Fibroblast of lung (primary cell): ENCODE measurements around the gene CSRP1. TPM values are rescaled to one million over a fixed set of nuclear protein-coding genes. Genes with fewer than 3 reads are reported as not detected.

Source experiments
- DNase-seq, 2 donors: peaks; one replicate each; pipeline versions ENCODE4 v3.0.0 to v3.0.0-alpha.2; 2010; ENCODE audit warnings: low read depth in 2 of 2
- H2AFZ ChIP-seq: 2 replicates; pipeline ENCODE4 v1.5.1; 2012; ENCODE audit warnings: low read length, control low read depth, inconsistent platforms
- H3K27ac ChIP-seq: 2 replicates; pipeline ENCODE4 v1.5.1; 2011; ENCODE audit warnings: low read length, control low read depth; ENCODE audit not compliant: insufficient read depth
- H3K27me3 ChIP-seq: 2 replicates; pipeline ENCODE4 v1.5.1; 2011; ENCODE audit warnings: mild to moderate bottlenecking, low read length; ENCODE audit not compliant: control insufficient read depth, insufficient read depth
- H3K36me3 ChIP-seq: 2 replicates; pipeline ENCODE4 v1.5.1; 2011; ENCODE audit warnings: low read length; ENCODE audit not compliant: control insufficient read depth, insufficient read depth
- H3K4me1 ChIP-seq: 2 replicates; pipeline ENCODE4 v1.5.1; 2011; ENCODE audit warnings: low read length; ENCODE audit not compliant: control insufficient read depth, insufficient read depth; ENCODE audit errors: extremely low read depth
- H3K4me2 ChIP-seq: 2 replicates; pipeline ENCODE4 v1.5.1; 2011; ENCODE audit warnings: low read length, control low read depth; ENCODE audit not compliant: insufficient read depth; ENCODE audit errors: extremely low read depth
- H3K4me3 ChIP-seq, 4 experiments: fragments of 200-600 bp in 1 of 4; sonication (generic) in 1 of 4; replicated peaks in 1 of 4; 2 replicates each; pipeline ENCODE4 v1.5.1; 2011 to 2016; ENCODE audit warnings: low read length in 4 of 4, low read depth in 3 of 4, mild to moderate bottlenecking in 3 of 4, control low read depth in 2 of 4, inconsistent platforms in 1 of 4, mixed read lengths in 1 of 4; ENCODE audit not compliant: insufficient read depth in 1 of 4; ENCODE audit errors: control extremely low read depth in 1 of 4
- H3K79me2 ChIP-seq: 2 replicates; pipeline ENCODE4 v1.5.1; 2012; ENCODE audit warnings: mild to moderate bottlenecking, low read length, inconsistent platforms; ENCODE audit not compliant: control insufficient read depth, insufficient read depth
- H3K9ac ChIP-seq: 2 replicates; pipeline ENCODE4 v1.5.1; 2011; ENCODE audit warnings: mild to moderate bottlenecking, low read length, control low read depth; ENCODE audit not compliant: insufficient read depth
- H3K9me3 ChIP-seq: 2 replicates; pipeline ENCODE4 v1.5.1; 2012; ENCODE audit warnings: low read depth, low read length; ENCODE audit not compliant: control insufficient read depth, insufficient read depth
- H4K20me1 ChIP-seq: 2 replicates; pipeline ENCODE4 v1.5.1; 2011; ENCODE audit warnings: low read length; ENCODE audit not compliant: control insufficient read depth, insufficient read depth; ENCODE audit errors: extremely low read depth
- CTCF ChIP-seq, 2 donors: IDR thresholded peaks in 1 of 2; conservative IDR thresholded peaks in 1 of 2; 1 replicate in 1 of 2; 2 replicates in 1 of 2; pipeline ENCODE4 v1.5.1; 2011 to 2012; ENCODE audit warnings: low read length in 2 of 2, control low read depth in 1 of 2, inconsistent platforms in 1 of 2, low read depth in 1 of 2, mild to moderate bottlenecking in 1 of 2
- EZH2 ChIP-seq: IDR thresholded peaks from 2 replicates; pipeline ENCODE4 v1.5.1; 2012; ENCODE audit warnings: low read length, control low read depth, mild to moderate bottlenecking; ENCODE audit errors: missing control alignments
- polyA plus RNA-seq, 2 donors: library from polyadenylated mRNA; depleted of rRNA in 1 of 2; stranded (reverse) in 1 of 2; unstranded in 1 of 2; fragments of >200 nt; gene quantifications; 2 replicates each; pipeline ENCODE4 v1.2.1, GENCODE V29; 2011 to 2012; ENCODE audit warnings: missing spikeins in 1 of 2
- total RNA-seq: library from RNA; depleted of rRNA; stranded (reverse); fragments of >200 nt; gene quantifications from 2 replicates; pipeline ENCODE4 v1.2.1, GENCODE V29; 2014

CSRP1 gene
- total and polyA plus RNA-seq, 2 donors (not counting 1 experiment from before 2014, with no cell fraction given): 195 to 1,081 TPM

GRCh38 chr1:201513498-201514243, 6.7 kb upstream of the CSRP1 start:
- Histone ChIP-seq H3K36me3 (no peaks in the 10 kb centered on the region), H3K4me1 (peaks cover 23% of the 10 kb centered on the region), H3K27ac (no peak overlapping the region), H3K79me2 (no peaks in the 10 kb centered on the region), H4K20me1 (no peaks in the 10 kb centered on the region), H3K27me3 (no peaks in the 10 kb centered on the region), H3K9ac (no peak overlapping the region), H2AFZ (no peak overlapping the region), H3K9me3 (no peaks in the 10 kb centered on the region), H3K4me2 (no peak overlapping the region), H3K4me3 (no peak overlapping the region)
- DNase-seq: no peak
- TF ChIP-seq CTCF (conservative IDR thresholded peaks at IDR 0.05 in 1 of 2, IDR thresholded peaks at IDR 0.05 in 1 of 2; ENCODE audit: low read depth in 1 of 2, low read length in 2 of 2): no peak
- TF ChIP-seq EZH2: no peak

GRCh38 chr1:201511941-201512539, 5.1 kb upstream of the CSRP1 start:
- Histone ChIP-seq H3K9ac (peak overlapping the region; percentile 20), H3K4me1 (peaks cover 26% of the 10 kb centered on the region), H3K4me2 (peak overlapping the region; percentile 57), H3K4me3 (peak overlapping the region in 1 of 4 experiments; percentile 14), H3K36me3 (no peaks in the 10 kb centered on the region), H3K9me3 (no peaks in the 10 kb centered on the region), H2AFZ (peak overlapping the region; percentile 73), H3K27ac (peak overlapping the region; percentile 43), H4K20me1 (no peaks in the 10 kb centered on the region), H3K27me3 (no peaks in the 10 kb centered on the region), H3K79me2 (peaks cover 2% of the 10 kb centered on the region)
- DNase-seq: no peak
- TF ChIP-seq CTCF (conservative IDR thresholded peaks at IDR 0.05 in 1 of 2, IDR thresholded peaks at IDR 0.05 in 1 of 2; ENCODE audit: low read depth in 1 of 2, low read length in 2 of 2): no peak
- no peak for TF ChIP-seq EZH2

- no peak overlapping the region for H3K27ac ChIP-seq
- no peak for DNase-seq
Measured at GRCh38 chr1:201511396-201511940, 4.5 kb upstream of the CSRP1 start.

More at GRCh38 chr1:201511396-201511940, 4.5 kb upstream of the CSRP1 start:
- no peak overlapping the region for H3K9ac ChIP-seq
- no peaks in the 10 kb centered on the region for H3K9me3 ChIP-seq
- no peaks in the 10 kb centered on the region for H4K20me1 ChIP-seq
- H2AFZ ChIP-seq: no peak overlapping the region
- H3K27me3 ChIP-seq: no peaks in the 10 kb centered on the region
- no peak overlapping the region for H3K4me3 ChIP-seq
- H3K4me2 ChIP-seq: no peak overlapping the region
- no peak for TF ChIP-seq CTCF (conservative IDR thresholded peaks at IDR 0.05 in 1 of 2, IDR thresholded peaks at IDR 0.05 in 1 of 2; ENCODE audit: low read depth in 1 of 2, low read length in 2 of 2)
- TF ChIP-seq EZH2: no peak
- H3K36me3 ChIP-seq: no peaks in the 10 kb centered on the region
- peaks cover 26% of the 10 kb centered on the region for H3K4me1 ChIP-seq
- H3K79me2 ChIP-seq: peaks cover 6% of the 10 kb centered on the region
